NB4 (cell line): ENCODE results near the gene CDV3.

ENCODE experiments used
- CTCF ChIP-seq: IDR thresholded peaks from one replicate; pipeline ENCODE4 v1.5.1; 2012; ENCODE audit warnings: low read depth, low read length
- MYC ChIP-seq: IDR thresholded peaks from 2 replicates; pipeline ENCODE4 v1.6.1; 2011; ENCODE audit warnings: low read depth, low read length
- TF ChIP-seq, protein P1 (sequence below): IDR thresholded peaks from 2 replicates; pipeline ENCODE4 v1.6.1; 2011; ENCODE audit warnings: low read depth, low read length

- TF ChIP-seq CTCF (no peak), MYC (no peak)
- TF ChIP-seq, protein P1, sequence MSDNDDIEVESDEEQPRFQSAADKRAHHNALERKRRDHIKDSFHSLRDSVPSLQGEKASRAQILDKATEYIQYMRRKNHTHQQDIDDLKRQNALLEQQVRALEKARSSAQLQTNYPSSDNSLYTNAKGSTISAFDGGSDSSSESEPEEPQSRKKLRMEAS, result no peak
Observed at GRCh38 chr3:133527081-133527715, 46.3 kb upstream of the CDV3 start.
